Rectal smooth muscle tissue (tissue), 1 donor: Measurements from ENCODE around the gene CPXM1.

Source experiments
- H3K27ac ChIP-seq: one replicate; pipeline ENCODE4 v1.7.0; 2013; ENCODE audit warnings: low read depth, low read length, inconsistent platforms
- H3K27me3 ChIP-seq: one replicate; pipeline ENCODE4 v1.7.0; 2013; ENCODE audit warnings: low read length; ENCODE audit not compliant: control insufficient read depth, insufficient read depth
- H3K36me3 ChIP-seq: one replicate; pipeline ENCODE4 v1.7.0; 2013; ENCODE audit warnings: low read length; ENCODE audit not compliant: control insufficient read depth, insufficient read depth
- H3K4me1 ChIP-seq: one replicate; pipeline ENCODE4 v1.7.0; 2013; ENCODE audit warnings: low read length; ENCODE audit not compliant: control insufficient read depth, insufficient read depth
- H3K4me3 ChIP-seq: one replicate; pipeline ENCODE4 v1.7.0; 2013; ENCODE audit warnings: low read length
- H3K9ac ChIP-seq: one replicate; pipeline ENCODE4 v1.7.0; 2013; ENCODE audit warnings: low read length

CPXM1 gene

DNA sequence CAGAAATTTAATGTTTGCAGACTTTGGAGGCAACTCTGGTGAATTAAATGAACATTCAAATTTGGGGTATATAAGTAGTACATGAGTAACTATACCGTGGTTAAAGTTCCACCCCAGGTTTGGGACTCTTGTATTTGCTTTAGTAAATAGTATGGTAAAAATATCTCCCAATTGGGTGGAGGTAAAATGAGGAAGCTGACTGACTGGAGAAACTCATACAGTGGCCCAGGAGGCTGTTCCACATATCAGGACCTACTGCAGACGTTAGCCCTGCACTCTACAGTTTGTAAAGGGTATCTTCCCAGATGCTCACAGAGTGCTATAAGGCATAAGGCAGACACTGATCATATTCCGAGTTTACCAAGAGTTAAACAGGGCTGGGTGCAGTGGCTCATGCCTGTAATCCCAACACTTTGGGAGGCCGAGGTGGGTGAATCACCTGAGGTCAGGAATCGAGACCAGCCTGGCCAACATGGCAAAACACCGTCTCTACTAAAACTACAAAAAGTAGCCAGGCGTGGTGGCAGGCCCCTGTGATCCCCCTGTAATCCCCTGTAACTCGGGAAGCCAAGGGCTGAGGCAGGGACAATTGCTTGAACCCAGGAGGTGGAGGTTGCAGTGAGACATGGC lies 53.7 kb downstream of the CPXM1 start:
- Histone ChIP-seq H3K4me3 (no peak overlapping the region), H3K36me3 (no peaks in the 10 kb centered on the region), H3K27ac (no peak overlapping the region), H3K9ac (no peak overlapping the region), H3K4me1 (no peaks in the 10 kb centered on the region), H3K27me3 (peaks cover 7% of the 10 kb centered on the region)

GRCh38 chr20:2745936-2746635 lies 54.3 kb downstream of the CPXM1 start:
- H3K9ac ChIP-seq = no peak overlapping the region
- no peaks in the 10 kb centered on the region for H3K36me3 ChIP-seq
- no peaks in the 10 kb centered on the region for H3K4me1 ChIP-seq
- H3K27ac ChIP-seq = no peak overlapping the region
- peaks cover 7% of the 10 kb centered on the region for H3K27me3 ChIP-seq
- no peak overlapping the region for H3K4me3 ChIP-seq

GRCh38 chr20:2745060-2745910 lies 55.1 kb downstream of the CPXM1 start:
- Histone ChIP-seq H3K9ac (no peak overlapping the region), H3K27me3 (peaks cover 7% of the 10 kb centered on the region), H3K27ac (no peak overlapping the region)

More at GRCh38 chr20:2745060-2745910, 55.1 kb downstream of the CPXM1 start:
- Histone ChIP-seq H3K4me1 (no peaks in the 10 kb centered on the region), H3K36me3 (no peaks in the 10 kb centered on the region), H3K4me3 (no peak overlapping the region)
